ENCODE measurements around the gene MRPL47. TPM values are rescaled to one million over a fixed set of nuclear protein-coding genes. Genes with fewer than 3 reads are reported as not detected.
A peak's percentile ranks its signal among the peaks of the same experiment; 100 is the strongest.

The MRPL47 gene
- total and polyA plus RNA-seq, 2 of the 13 experiments (the other 11 are each of a cell fraction or from before 2014, with no cell fraction given): 36.1 to 83.8 TPM

GRCh38 chr3:179562591-179563270 lies 41.7 kb downstream of the MRPL47 start, which contains the start of gene ACTL6A (continued):
- TF ChIP-seq PAXIP1 (CRISPR knock-in tag; conservative IDR thresholded peaks at IDR 0.05): peak; percentile 57
- no peak for TF ChIP-seq ZFAT (CRISPR knock-in tag; conservative IDR thresholded peaks at IDR 0.05)
- peak; percentile 27; the same call in 1 of the 2 replicates for TF ChIP-seq ZBTB7B (CRISPR knock-in tag; IDR thresholded peaks at IDR 0.05)
- TF ChIP-seq HNF4A (CRISPR knock-in tag; IDR thresholded peaks at IDR 0.05): no peak
- TF ChIP-seq PITX1 (CRISPR knock-in tag; IDR thresholded peaks at IDR 0.05): peak; percentile 35; the same call in 1 of the 2 replicates
- TF ChIP-seq ATF7-NPFF (CRISPR knock-in tag; IDR thresholded peaks at IDR 0.05; ENCODE audit: low read depth): 0 out of 2 replicates have a peak, but pooled peaks have one; percentile 32
- no peak for TF ChIP-seq U2AF1 (optimal IDR thresholded peaks at IDR 0.05; ENCODE audit: low read depth, low read length)
- peak; percentile 71 for TF ChIP-seq AGO2 (optimal IDR thresholded peaks at IDR 0.05; ENCODE audit: low read depth, low read length)
- TF ChIP-seq DDIT3 (CRISPR knock-in tag; IDR thresholded peaks at IDR 0.05): no peak
- TF ChIP-seq SIN3B (IDR thresholded peaks at IDR 0.05; ENCODE audit: low read length): 0 out of 2 replicates have a peak, but pooled peaks have one; percentile 22
- TF ChIP-seq SRSF1 (optimal IDR thresholded peaks at IDR 0.05; ENCODE audit: low read depth, low read length): peak; percentile 91
- TF ChIP-seq AKAP8 (CRISPR knock-in tag; IDR thresholded peaks at IDR 0.05): no peak
- no peak; the same call in 1 of the 2 replicates for TF ChIP-seq SMAD3 (CRISPR knock-in tag; IDR thresholded peaks at IDR 0.05)
- 0 out of 2 replicates have a peak, but pooled peaks have one; percentile 23 for TF ChIP-seq KLF11 (CRISPR knock-in tag; IDR thresholded peaks at IDR 0.05)
- TF ChIP-seq NR2C2 (CRISPR knock-in tag; IDR thresholded peaks at IDR 0.05; ENCODE audit: borderline replicate concordance): peak; percentile 46; the same call in 1 of the 2 replicates
- TF ChIP-seq ATRX (CRISPR knock-in tag; IDR thresholded peaks at IDR 0.05; ENCODE audit: borderline replicate concordance): no peak
- no peak for TF ChIP-seq KDM6A (CRISPR knock-in tag; IDR thresholded peaks at IDR 0.05; ENCODE audit: low read depth)
- TF ChIP-seq KLF16 (CRISPR knock-in tag; IDR thresholded peaks at IDR 0.05): peak in 1 of 2 experiments; percentile 33; a peak in 1 of 4 replicates
- 0 out of 2 replicates have a peak, but pooled peaks have one; percentile 57 for TF ChIP-seq ZNF230 (CRISPR knock-in tag; IDR thresholded peaks at IDR 0.05)
- peak; percentile 82 for TF ChIP-seq HNRNPLL (IDR thresholded peaks at IDR 0.05; ENCODE audit: low read depth, low read length, poor library complexity, severe bottlenecking)
- no peak for TF ChIP-seq ZNF841 (CRISPR knock-in tag; IDR thresholded peaks at IDR 0.05; ENCODE audit: borderline replicate concordance)
- peak; percentile 56 for TF ChIP-seq GATAD2A (CRISPR knock-in tag; IDR thresholded peaks at IDR 0.05)
- TF ChIP-seq NR0B2 (CRISPR knock-in tag; IDR thresholded peaks at IDR 0.05): no peak; the same call in 1 of the 2 replicates
- no peak for TF ChIP-seq THYN1 (CRISPR knock-in tag; IDR thresholded peaks at IDR 0.05; ENCODE audit: borderline replicate concordance, low read depth)
- TF ChIP-seq CAMTA2 (CRISPR knock-in tag; IDR thresholded peaks at IDR 0.05; ENCODE audit: borderline replicate concordance): no peak
- no peak for TF ChIP-seq NKX3-1 (CRISPR knock-in tag; IDR thresholded peaks at IDR 0.05)
- TF ChIP-seq ZNF510 (CRISPR knock-in tag; IDR thresholded peaks at IDR 0.05; ENCODE audit: low read depth): 0 out of 2 replicates have a peak, but pooled peaks have one; percentile 46
- TF ChIP-seq TGIF2 (CRISPR knock-in tag; IDR thresholded peaks at IDR 0.05): peak; percentile 73
